B cell (primary cell): ENCODE data around the gene PWWP2B. TPM values are rescaled to one million over a fixed set of nuclear protein-coding genes. Genes with fewer than 3 reads are reported as not detected.
A peak's percentile ranks its signal among the peaks of the same experiment; 100 is the strongest.

Source experiments
- ATAC-seq: fragments of 200-7000 bp; cut with Tn5 transposase; one replicate; pipeline ENCODE4 v1.10.0; 2021; ENCODE audit warnings: low read depth, mild to moderate bottlenecking, moderate number of reproducible peaks, moderate library complexity
- CTCF ChIA-PET: fragments of 350-600 bp; sonication (Branson Sonifier 250); formaldehyde crosslinking; loops from one replicate; lab custom pipeline; 2021; ENCODE audit warnings: antibody characterized with exemption, inconsistent platforms; lab: Charles Lee
- POLR2A ChIA-PET: fragments of 350-600 bp; sonication (Branson Sonifier 250); formaldehyde crosslinking; loops from one replicate; lab custom pipeline; 2021; ENCODE audit warnings: antibody characterized with exemption; lab: Charles Lee
- DNase-seq: peaks from one replicate; pipeline ENCODE4 v3.0.0; 2013
- H2AFZ ChIP-seq: 2 replicates; pipeline ENCODE4 v1.6.1; 2012; ENCODE audit warnings: mild to moderate bottlenecking, low read depth, low read length; ENCODE audit not compliant: insufficient read depth, poor library complexity, severe bottlenecking
- H3K27ac ChIP-seq, 2 donors: 1 replicate in 1 of 2; 2 replicates in 1 of 2; pipeline ENCODE4 v1.5.1; 2012 to 2013; ENCODE audit warnings: low read length in 2 of 2, mild to moderate bottlenecking in 2 of 2, moderate library complexity in 1 of 2
- H3K27me3 ChIP-seq, 4 experiments: fragments of 200-600 bp in 1 of 4; sonication (generic) in 1 of 4; replicated peaks in 1 of 4; 1 replicate in 2 of 4; 2 replicates in 2 of 4; pipeline versions ENCODE4 v1.6.1 to v1.7.0; 2013 to 2016; ENCODE audit warnings: low read length in 3 of 4, mild to moderate bottlenecking in 2 of 4, mixed read lengths in 1 of 4, moderate library complexity in 1 of 4; ENCODE audit not compliant: insufficient read depth in 4 of 4, control insufficient read depth in 3 of 4; ENCODE audit errors: control extremely low read depth in 1 of 4
- H3K36me3 ChIP-seq, 2 experiments: replicated peaks in 1 of 2; 1 replicate in 1 of 2; 2 replicates in 1 of 2; pipeline versions ENCODE4 v1.6.1 to v1.7.1; 2013; ENCODE audit warnings: low read length in 1 of 2; ENCODE audit not compliant: insufficient read depth in 2 of 2, control insufficient read depth in 1 of 2; ENCODE audit errors: control extremely low read depth in 1 of 2, extremely low read depth in 1 of 2
- H3K4me1 ChIP-seq, 2 donors: fragments of 200-600 bp in 1 of 2; sonication (generic) in 1 of 2; 1 replicate in 1 of 2; 2 replicates in 1 of 2; pipeline versions ENCODE4 v1.5.1 to v1.6.1; 2013 to 2017; ENCODE audit warnings: low read length in 2 of 2; ENCODE audit not compliant: control insufficient read depth in 2 of 2, insufficient read depth in 2 of 2
- H3K4me2 ChIP-seq: replicated peaks from 2 replicates; pipeline ENCODE3; 2012; ENCODE audit warnings: mild to moderate bottlenecking, low read depth, low read length; ENCODE audit not compliant: poor library complexity, severe bottlenecking
- H3K4me3 ChIP-seq, 5 experiments: fragments of 200-600 bp in 1 of 5; sonication (generic) in 1 of 5; 1 replicate in 3 of 5; 2 replicates in 2 of 5; pipeline versions ENCODE4 v1.5.1 to v1.7.0; 2011 to 2016; ENCODE audit warnings: low read length in 4 of 5, mild to moderate bottlenecking in 4 of 5, low read depth in 2 of 5, control low read depth in 1 of 5, moderate library complexity in 1 of 5; ENCODE audit not compliant: insufficient read depth in 1 of 5; ENCODE audit errors: control extremely low read depth in 1 of 5, extremely low read depth in 1 of 5
- H3K79me2 ChIP-seq: fragments of 200-600 bp; sonication (generic); one replicate; pipeline ENCODE4 v1.6.0; 2016; ENCODE audit warnings: low read length; ENCODE audit not compliant: control insufficient read depth, insufficient read depth
- H3K9ac ChIP-seq: fragments of 200-600 bp; sonication (generic); 2 replicates; pipeline ENCODE4 v1.6.1; 2017; ENCODE audit warnings: mild to moderate bottlenecking, low read length, moderate library complexity
- H3K9me3 ChIP-seq, 3 donors: one replicate each; pipeline versions ENCODE4 v1.6.1 to v1.7.1; 2013; ENCODE audit warnings: low read length in 2 of 3; ENCODE audit not compliant: control insufficient read depth in 2 of 3, insufficient read depth in 1 of 3; ENCODE audit errors: control extremely low read depth in 1 of 3
- H4K20me1 ChIP-seq: 2 replicates; pipeline ENCODE4 v1.6.0; 2012; ENCODE audit warnings: mild to moderate bottlenecking, low read length; ENCODE audit not compliant: insufficient read depth, control insufficient read depth, poor library complexity, severe bottlenecking
- H3K27ac Mint-ChIP-seq: one replicate; pipeline ENCODE4 v1.8.0; 2021; ENCODE audit warnings: mixed read lengths
- H3K27me3 Mint-ChIP-seq: one replicate; pipeline ENCODE4 v1.8.0; 2021; ENCODE audit warnings: mixed read lengths
- H3K4me1 Mint-ChIP-seq: one replicate; pipeline ENCODE4 v1.8.0; 2021; ENCODE audit warnings: mixed read lengths
- H3K4me3 Mint-ChIP-seq: one replicate; pipeline ENCODE4 v1.8.0; 2021; ENCODE audit warnings: mixed read lengths
- H3K9me3 Mint-ChIP-seq: one replicate; pipeline ENCODE4 v1.8.0; 2022; ENCODE audit warnings: mixed read lengths; ENCODE audit not compliant: insufficient read depth
- EZH2 ChIP-seq: IDR thresholded peaks from 2 replicates; pipeline ENCODE4 v1.6.1; 2012; ENCODE audit warnings: borderline replicate concordance, low read depth, mild to moderate bottlenecking, moderate library complexity, low read length; ENCODE audit not compliant: insufficient read depth, poor library complexity, severe bottlenecking
- WGBS: methylation state at CpG from one replicate; pipeline ENCODE4 v1.1.5; 2013; ENCODE audit warnings: missing lambda C conversion rate; ENCODE audit not compliant: insufficient coverage; 5-methylcytosine and 5-hydroxymethylcytosine counted together
- intact Hi-C: fragments of 100-400 bp; cut with micrococcal nuclease; formaldehyde crosslinking; loops from one replicate; pipeline ENCODE4 v1.10.0; 2022
- polyA plus RNA-seq: library from polyadenylated mRNA; depleted of rRNA; stranded (reverse); fragments of >200 nt; gene quantifications from 2 replicates; pipeline ENCODE4 v1.2.3, GENCODE V29; 2012
- total RNA-seq, 2 donors: library from RNA; stranded (reverse); fragments of 120-200 nt in 1 of 2; gene quantifications; 1 replicate in 1 of 2; 2 replicates in 1 of 2; pipeline versions ENCODE4 v1.2.3 to v1.2.4, GENCODE V29; 2013 to 2022
- TF ChIP-seq, protein P1 (sequence below): fragments of 200-600 bp; IDR thresholded peaks from one replicate; pipeline ENCODE4 v1.8.0; 2022; ENCODE audit warnings: antibody characterized with exemption, mild to moderate bottlenecking

PWWP2B gene
- total and polyA plus RNA-seq, 2 donors (not counting 1 experiment from before 2014, with no cell fraction given): 13.6 to 34.4 TPM

DNA sequence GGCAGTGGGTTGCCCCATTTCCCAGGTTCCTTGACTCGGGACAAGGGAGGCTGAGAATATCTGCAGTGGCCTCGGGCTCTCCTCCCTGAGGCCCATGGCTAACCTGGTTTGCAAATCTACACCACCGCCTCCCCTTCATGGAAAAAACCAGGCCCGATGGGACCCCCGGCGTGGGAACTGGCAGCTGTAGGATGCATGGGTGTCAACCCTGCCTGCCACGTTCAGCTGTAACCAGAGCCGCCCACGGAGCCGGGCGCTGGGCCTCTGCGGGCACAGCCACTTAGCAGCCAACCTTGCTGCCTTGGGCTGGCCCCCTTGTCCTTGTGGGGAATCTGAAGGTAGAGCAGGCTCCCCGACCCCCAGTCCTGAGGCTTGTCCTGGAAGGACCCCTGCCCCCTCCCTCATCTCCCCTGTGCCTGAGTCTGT is 1.6 kb downstream of the PWWP2B start:
- peaks cover 71 to 74% of the 10 kb centered on the region in 2 donors for H3K4me1 ChIP-seq
- 74% methylated on average over 12 of the region's 13 CpGs for WGBS
- peak overlapping the region; percentile 73 for H3K9ac ChIP-seq

More for the DNA sequence above, 1.6 kb downstream of the PWWP2B start:
- TF ChIP-seq, protein P1, sequence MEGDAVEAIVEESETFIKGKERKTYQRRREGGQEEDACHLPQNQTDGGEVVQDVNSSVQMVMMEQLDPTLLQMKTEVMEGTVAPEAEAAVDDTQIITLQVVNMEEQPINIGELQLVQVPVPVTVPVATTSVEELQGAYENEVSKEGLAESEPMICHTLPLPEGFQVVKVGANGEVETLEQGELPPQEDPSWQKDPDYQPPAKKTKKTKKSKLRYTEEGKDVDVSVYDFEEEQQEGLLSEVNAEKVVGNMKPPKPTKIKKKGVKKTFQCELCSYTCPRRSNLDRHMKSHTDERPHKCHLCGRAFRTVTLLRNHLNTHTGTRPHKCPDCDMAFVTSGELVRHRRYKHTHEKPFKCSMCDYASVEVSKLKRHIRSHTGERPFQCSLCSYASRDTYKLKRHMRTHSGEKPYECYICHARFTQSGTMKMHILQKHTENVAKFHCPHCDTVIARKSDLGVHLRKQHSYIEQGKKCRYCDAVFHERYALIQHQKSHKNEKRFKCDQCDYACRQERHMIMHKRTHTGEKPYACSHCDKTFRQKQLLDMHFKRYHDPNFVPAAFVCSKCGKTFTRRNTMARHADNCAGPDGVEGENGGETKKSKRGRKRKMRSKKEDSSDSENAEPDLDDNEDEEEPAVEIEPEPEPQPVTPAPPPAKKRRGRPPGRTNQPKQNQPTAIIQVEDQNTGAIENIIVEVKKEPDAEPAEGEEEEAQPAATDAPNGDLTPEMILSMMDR: no peak
- TF ChIP-seq EZH2: no peak
- no peak overlapping the region for H2AFZ ChIP-seq
- H3K4me3 ChIP-seq: no peak overlapping the region
- no peak for ATAC-seq
- peaks cover 39% of the 10 kb centered on the region for H3K79me2 ChIP-seq
- peaks cover 46% of the 10 kb centered on the region for H4K20me1 ChIP-seq
- intact Hi-C loops: loop anchor here (5.0 kb wide), 2 partner anchors 174 to 239 kb away; no protein-coding TSS in a partner anchor
- POLR2A ChIA-PET: interaction anchor here (1.3 to 2.2 kb wide), 2 partner anchors 10 to 23 kb away, joined by 4 to 29 read pairs; no protein-coding TSS in a partner anchor
- peak overlapping the region; percentile 95 for H3K4me2 ChIP-seq
- H3K27me3 ChIP-seq: no peaks in the 10 kb centered on the region
- no peak for DNase-seq
- Mint-ChIP-seq H3K4me3 (peak overlapping the region; percentile 95), H3K4me1 (peaks cover 67% of the 10 kb centered on the region), H3K27ac (no peak overlapping the region), H3K27me3 (no peaks in the 10 kb centered on the region), H3K9me3 (no peaks in the 10 kb centered on the region)
- H3K36me3 ChIP-seq: no peaks in the 10 kb centered on the region
- peak overlapping the region; percentile 81 to 88 for H3K27ac ChIP-seq
- no peaks in the 10 kb centered on the region for H3K9me3 ChIP-seq
- CTCF ChIA-PET: interaction anchor here (0.8 to 2.1 kb wide), 5 partner anchors 20 to 48 kb away, joined by 3 to 10 read pairs (median 6); no protein-coding TSS in a partner anchor
